ENCODE measurements around the gene DCD. TPM values are rescaled to one million over a fixed set of nuclear protein-coding genes. Genes with fewer than 3 reads are reported as not detected.

Gene DCD
- total and polyA plus RNA-seq, 10 of the 15 experiments (the other 5 are each of a cell fraction or from before 2014, with no cell fraction given): not detected

DNA sequence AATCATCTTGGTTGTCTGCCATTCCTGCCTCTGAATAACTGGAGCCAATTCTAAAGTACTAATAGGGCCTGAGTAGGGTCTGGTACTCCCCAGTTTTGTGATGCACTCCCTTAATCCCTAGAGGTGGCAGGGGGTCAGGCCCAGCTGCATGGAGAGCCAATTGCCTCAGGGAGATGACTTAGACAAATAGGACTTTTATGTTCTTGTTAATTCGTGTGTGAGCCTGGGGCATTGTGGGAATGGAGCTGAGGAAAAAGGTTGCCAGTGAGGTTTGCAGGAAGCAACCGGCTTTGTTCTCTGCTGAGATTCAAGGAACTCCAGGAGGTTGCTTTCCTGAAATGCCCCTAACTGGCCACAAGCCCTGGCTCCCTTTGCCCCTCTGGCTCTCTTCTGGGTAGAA lies 6.8 kb upstream of the DCD start:
- RAD21 ChIA-PET (ENCODE audit: unreplicated experiment): no interaction called here
- DNase-seq (ENCODE audit: low read depth, low spot score) (no peak), ATAC-seq (no peak), FAIRE-seq (no peak)
- H3K4me3 ChIP-seq: no peak overlapping the region
- CTCF ChIA-PET: interaction anchor here (0.8 to 1.8 kb wide), 5 partner anchors 25 to 75 kb away, joined by 3 to 11 read pairs (median 3); no protein-coding TSS in a partner anchor
- H2AFZ ChIP-seq (ENCODE audit: control insufficient read depth, low read depth, low read length): no peak overlapping the region
- BruUV-seq (replicated peaks): no TSS peak
- no peak overlapping the region for H3K27ac ChIP-seq (ENCODE audit: control insufficient read depth, insufficient read depth)
- H3K27me3 ChIP-seq (replicated peaks in 1 of 2; ENCODE audit: control insufficient read depth in 2 of 2, insufficient read depth in 2 of 2, low read length in 1 of 2): peaks cover 0 to 2% of the 10 kb centered on the region in 2 experiments; a peak in 2 of 4 replicates
- WGBS (ENCODE audit: insufficient coverage, insufficient replicate concordance, low lambda C conversion rate, missing lambda C conversion rate): 26% methylated on average over 2 of the region's 2 CpGs
- in situ Hi-C loops (cut with MboI) (no loop called here), intact Hi-C loops (cut with micrococcal nuclease; ENCODE audit: unreplicated experiment) (no loop called here)
- SMC1A ChIA-PET (ENCODE audit: uncharacterized antibody, unreplicated experiment): no interaction called here
- no peaks in the 10 kb centered on the region; the same call in 1 of the 2 replicates for H3K4me1 ChIP-seq (ENCODE audit: control insufficient read depth, insufficient read depth, low read length)
- TF ChIP-seq ZNF217 (IDR thresholded peaks at IDR 0.05) (no peak), SMAD5 (IDR thresholded peaks at IDR 0.05; ENCODE audit: low read depth) (no peak), EP300 (IDR thresholded peaks at IDR 0.05; ENCODE audit: borderline replicate concordance in 1 of 2, control insufficient read depth in 1 of 2, low read depth in 2 of 2, low read length in 2 of 2) (no peak)
- TF ChIP-seq, protein P1, sequence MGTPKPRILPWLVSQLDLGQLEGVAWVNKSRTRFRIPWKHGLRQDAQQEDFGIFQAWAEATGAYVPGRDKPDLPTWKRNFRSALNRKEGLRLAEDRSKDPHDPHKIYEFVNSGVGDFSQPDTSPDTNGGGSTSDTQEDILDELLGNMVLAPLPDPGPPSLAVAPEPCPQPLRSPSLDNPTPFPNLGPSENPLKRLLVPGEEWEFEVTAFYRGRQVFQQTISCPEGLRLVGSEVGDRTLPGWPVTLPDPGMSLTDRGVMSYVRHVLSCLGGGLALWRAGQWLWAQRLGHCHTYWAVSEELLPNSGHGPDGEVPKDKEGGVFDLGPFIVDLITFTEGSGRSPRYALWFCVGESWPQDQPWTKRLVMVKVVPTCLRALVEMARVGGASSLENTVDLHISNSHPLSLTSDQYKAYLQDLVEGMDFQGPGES (IDR thresholded peaks at IDR 0.05): no peak
- H4K20me1 ChIP-seq (ENCODE audit: control insufficient read depth, insufficient read depth): no peaks in the 10 kb centered on the region
- no peaks in the 10 kb centered on the region for H3K9me3 ChIP-seq (replicated peaks; ENCODE audit: control insufficient read depth, insufficient read depth, low read length)
- H3K9ac ChIP-seq (ENCODE audit: control insufficient read depth, insufficient read depth, low read length): no peak overlapping the region
- no peaks in the 10 kb centered on the region for H3K79me2 ChIP-seq (ENCODE audit: control insufficient read depth, insufficient read depth, low read length)
- POLR2A ChIA-PET: no interaction called here
- H3K36me3 ChIP-seq (ENCODE audit: control insufficient read depth in 2 of 2, insufficient read depth in 2 of 2, low read length in 1 of 2): no peaks in the 10 kb centered on the region
- H3K4me2 ChIP-seq (ENCODE audit: control insufficient read depth, insufficient read depth): no peak overlapping the region

DNA sequence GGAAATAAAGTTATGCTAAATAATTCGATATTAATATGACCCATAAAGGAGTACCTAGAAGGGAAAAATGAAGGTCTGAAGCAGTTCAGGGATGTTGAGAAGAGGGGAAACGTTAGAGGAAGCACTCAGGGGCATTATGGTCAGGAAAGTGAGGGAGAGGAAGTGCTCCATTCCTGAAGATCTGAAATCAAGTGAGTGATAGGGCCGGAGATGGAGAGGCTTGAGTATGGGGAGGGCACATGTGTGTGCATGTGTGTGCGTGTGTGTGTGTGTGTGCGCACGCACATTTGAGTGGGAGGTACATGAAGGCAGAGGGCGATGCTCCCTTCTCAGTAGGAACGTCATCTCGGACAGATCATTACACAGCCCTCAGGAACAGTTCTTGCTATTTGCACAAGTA lies 4.9 kb upstream of the DCD start:
- 29% methylated on average over 9 of the region's 9 CpGs for WGBS (ENCODE audit: insufficient coverage, insufficient replicate concordance, low lambda C conversion rate, missing lambda C conversion rate)
- ATAC-seq: no peak
- Histone ChIP-seq H3K79me2 (ENCODE audit: control insufficient read depth, insufficient read depth, low read length) (no peaks in the 10 kb centered on the region), H3K27ac (ENCODE audit: control insufficient read depth, insufficient read depth) (no peak overlapping the region), H3K9ac (ENCODE audit: control insufficient read depth, insufficient read depth, low read length) (no peak overlapping the region), H3K4me1 (ENCODE audit: control insufficient read depth, insufficient read depth, low read length) (no peaks in the 10 kb centered on the region; the same call in 1 of the 2 replicates), H3K9me3 (replicated peaks; ENCODE audit: control insufficient read depth, insufficient read depth, low read length) (no peaks in the 10 kb centered on the region), H2AFZ (ENCODE audit: control insufficient read depth, low read depth, low read length) (no peak overlapping the region), H3K4me3 (no peak overlapping the region), H3K36me3 (ENCODE audit: control insufficient read depth in 2 of 2, insufficient read depth in 2 of 2, low read length in 1 of 2) (no peaks in the 10 kb centered on the region), H3K27me3 (replicated peaks in 1 of 2; ENCODE audit: control insufficient read depth in 2 of 2, insufficient read depth in 2 of 2, low read length in 1 of 2) (peaks cover 0 to 2% of the 10 kb centered on the region in 2 experiments; a peak in 2 of 4 replicates), H4K20me1 (ENCODE audit: control insufficient read depth, insufficient read depth) (no peaks in the 10 kb centered on the region), H3K4me2 (ENCODE audit: control insufficient read depth, insufficient read depth) (no peak overlapping the region)
- DNase-seq (ENCODE audit: low read depth, low spot score): no peak
- in situ Hi-C loops (cut with MboI) (no loop called here), intact Hi-C loops (cut with micrococcal nuclease; ENCODE audit: unreplicated experiment) (no loop called here)
- RAD21 ChIA-PET (ENCODE audit: unreplicated experiment): no interaction called here
- FAIRE-seq: no peak
- no peak for TF ChIP-seq NRF1 (conservative IDR thresholded peaks at IDR 0.05; ENCODE audit: low read depth, low read length)
- TF ChIP-seq, protein P2, sequence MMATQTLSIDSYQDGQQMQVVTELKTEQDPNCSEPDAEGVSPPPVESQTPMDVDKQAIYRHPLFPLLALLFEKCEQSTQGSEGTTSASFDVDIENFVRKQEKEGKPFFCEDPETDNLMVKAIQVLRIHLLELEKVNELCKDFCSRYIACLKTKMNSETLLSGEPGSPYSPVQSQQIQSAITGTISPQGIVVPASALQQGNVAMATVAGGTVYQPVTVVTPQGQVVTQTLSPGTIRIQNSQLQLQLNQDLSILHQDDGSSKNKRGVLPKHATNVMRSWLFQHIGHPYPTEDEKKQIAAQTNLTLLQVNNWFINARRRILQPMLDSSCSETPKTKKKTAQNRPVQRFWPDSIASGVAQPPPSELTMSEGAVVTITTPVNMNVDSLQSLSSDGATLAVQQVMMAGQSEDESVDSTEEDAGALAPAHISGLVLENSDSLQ (IDR thresholded peaks at IDR 0.05): no peak
- SMC1A ChIA-PET (ENCODE audit: uncharacterized antibody, unreplicated experiment): interaction anchor here (0.6 to 1.5 kb wide), 2 partner anchors 9 to 11 kb away, joined by 3 to 4 read pairs; no protein-coding TSS in a partner anchor
- CTCF ChIA-PET: interaction anchor here (1.6 kb wide), 1 partner anchor 9 kb away, joined by 3 read pairs; no protein-coding TSS in a partner anchor
- BruUV-seq (replicated peaks): no TSS peak
- POLR2A ChIA-PET: no interaction called here
